ENCODE measurements around the gene RABEP2.

RABEP2 gene

DNA sequence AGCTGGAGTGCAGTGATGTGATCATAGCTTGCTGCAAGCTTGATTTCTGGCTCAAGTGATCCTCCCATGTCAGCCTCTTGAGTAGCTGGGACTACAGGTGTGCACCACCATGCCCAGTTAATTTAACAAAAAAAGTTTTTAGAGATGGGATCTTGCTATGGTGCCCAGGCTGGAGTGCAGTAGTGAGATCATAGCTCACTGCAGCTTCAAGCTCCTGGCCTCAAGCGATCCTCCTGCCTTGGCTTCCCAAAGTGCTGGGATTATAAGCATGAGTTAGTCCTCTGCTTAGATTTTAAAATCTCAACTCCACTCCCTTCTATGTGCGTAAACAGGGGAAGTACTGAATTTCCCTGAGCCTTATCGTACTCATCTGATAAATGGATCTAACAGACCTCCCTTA, 6.3 kb downstream of the RABEP2 start:
- no peaks in the 10 kb centered on the region for H3K79me2 ChIP-seq (ENCODE audit: insufficient read depth, low read length)
- H3K27ac ChIP-seq (ENCODE audit: low read length): no peak overlapping the region
- TF ChIP-seq, protein P1, sequence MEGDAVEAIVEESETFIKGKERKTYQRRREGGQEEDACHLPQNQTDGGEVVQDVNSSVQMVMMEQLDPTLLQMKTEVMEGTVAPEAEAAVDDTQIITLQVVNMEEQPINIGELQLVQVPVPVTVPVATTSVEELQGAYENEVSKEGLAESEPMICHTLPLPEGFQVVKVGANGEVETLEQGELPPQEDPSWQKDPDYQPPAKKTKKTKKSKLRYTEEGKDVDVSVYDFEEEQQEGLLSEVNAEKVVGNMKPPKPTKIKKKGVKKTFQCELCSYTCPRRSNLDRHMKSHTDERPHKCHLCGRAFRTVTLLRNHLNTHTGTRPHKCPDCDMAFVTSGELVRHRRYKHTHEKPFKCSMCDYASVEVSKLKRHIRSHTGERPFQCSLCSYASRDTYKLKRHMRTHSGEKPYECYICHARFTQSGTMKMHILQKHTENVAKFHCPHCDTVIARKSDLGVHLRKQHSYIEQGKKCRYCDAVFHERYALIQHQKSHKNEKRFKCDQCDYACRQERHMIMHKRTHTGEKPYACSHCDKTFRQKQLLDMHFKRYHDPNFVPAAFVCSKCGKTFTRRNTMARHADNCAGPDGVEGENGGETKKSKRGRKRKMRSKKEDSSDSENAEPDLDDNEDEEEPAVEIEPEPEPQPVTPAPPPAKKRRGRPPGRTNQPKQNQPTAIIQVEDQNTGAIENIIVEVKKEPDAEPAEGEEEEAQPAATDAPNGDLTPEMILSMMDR (IDR thresholded peaks at IDR 0.05; ENCODE audit: borderline replicate concordance, extremely low read depth, low read length, poor library complexity, severe bottlenecking): no peak
- no peak for TF ChIP-seq EZH2 (IDR thresholded peaks at IDR 0.05; ENCODE audit: borderline replicate concordance, low read depth, low read length, severe bottlenecking)
- DNase-seq: no peak
- H3K4me1 ChIP-seq (ENCODE audit: insufficient read depth, low read length): no peaks in the 10 kb centered on the region
- no peak for ATAC-seq (ENCODE audit: insufficient read depth, low read depth)
- no peak overlapping the region for H3K4me2 ChIP-seq (ENCODE audit: insufficient read depth, low read length)
- H3K4me3 ChIP-seq (ENCODE audit: low read depth in 1 of 2, low read length in 2 of 2): no peak overlapping the region
- H3K9me3 ChIP-seq (ENCODE audit: insufficient read depth, low read length, severe bottlenecking): no peaks in the 10 kb centered on the region
- no peak overlapping the region for H2AFZ ChIP-seq (ENCODE audit: low read depth, low read length)
- H3K9ac ChIP-seq (ENCODE audit: low read depth, low read length): no peak overlapping the region
- no peaks in the 10 kb centered on the region for H3K27me3 ChIP-seq (ENCODE audit: insufficient read depth, low read length, poor library complexity)
- peaks cover 41% of the 10 kb centered on the region for H3K36me3 ChIP-seq (ENCODE audit: insufficient read depth, low read length)
- no peaks in the 10 kb centered on the region for H4K20me1 ChIP-seq (ENCODE audit: insufficient read depth, low read length)

DNA sequence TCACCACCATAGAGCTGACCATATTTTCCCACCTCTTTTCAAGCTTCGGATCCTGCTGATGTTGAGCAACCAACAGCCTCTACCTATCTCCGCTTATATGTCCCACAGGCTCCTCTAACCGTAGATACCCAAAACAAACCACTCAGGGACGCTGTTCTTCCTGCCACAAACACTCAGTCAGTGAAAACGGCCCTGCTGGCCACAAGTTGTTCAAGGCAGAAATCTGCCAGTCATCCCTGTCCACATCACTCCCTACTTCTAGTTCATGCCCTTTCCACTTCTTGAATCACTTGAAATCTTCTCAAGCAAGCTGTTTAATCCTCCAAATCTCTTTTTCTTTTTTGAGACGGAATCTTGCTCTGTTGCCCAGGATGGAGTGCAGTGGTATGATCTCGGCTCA, 7.9 kb downstream of the RABEP2 start:
- Histone ChIP-seq H3K27ac (ENCODE audit: low read length) (no peak overlapping the region), H3K79me2 (ENCODE audit: insufficient read depth, low read length) (no peaks in the 10 kb centered on the region), H3K4me3 (ENCODE audit: low read depth in 1 of 2, low read length in 2 of 2) (no peak overlapping the region), H3K4me2 (ENCODE audit: insufficient read depth, low read length) (no peak overlapping the region), H3K9ac (ENCODE audit: low read depth, low read length) (no peak overlapping the region), H3K36me3 (ENCODE audit: insufficient read depth, low read length) (peaks cover 37% of the 10 kb centered on the region), H3K27me3 (ENCODE audit: insufficient read depth, low read length, poor library complexity) (no peaks in the 10 kb centered on the region), H3K4me1 (ENCODE audit: insufficient read depth, low read length) (no peaks in the 10 kb centered on the region), H4K20me1 (ENCODE audit: insufficient read depth, low read length) (no peaks in the 10 kb centered on the region), H2AFZ (ENCODE audit: low read depth, low read length) (no peak overlapping the region), H3K9me3 (ENCODE audit: insufficient read depth, low read length, severe bottlenecking) (no peaks in the 10 kb centered on the region)
- TF ChIP-seq, protein P1 (IDR thresholded peaks at IDR 0.05; ENCODE audit: borderline replicate concordance, extremely low read depth, low read length, poor library complexity, severe bottlenecking): no peak
- no peak for TF ChIP-seq EZH2 (IDR thresholded peaks at IDR 0.05; ENCODE audit: borderline replicate concordance, low read depth, low read length, severe bottlenecking)
- no peak for DNase-seq
- ATAC-seq (ENCODE audit: insufficient read depth, low read depth): no peak

DNA sequence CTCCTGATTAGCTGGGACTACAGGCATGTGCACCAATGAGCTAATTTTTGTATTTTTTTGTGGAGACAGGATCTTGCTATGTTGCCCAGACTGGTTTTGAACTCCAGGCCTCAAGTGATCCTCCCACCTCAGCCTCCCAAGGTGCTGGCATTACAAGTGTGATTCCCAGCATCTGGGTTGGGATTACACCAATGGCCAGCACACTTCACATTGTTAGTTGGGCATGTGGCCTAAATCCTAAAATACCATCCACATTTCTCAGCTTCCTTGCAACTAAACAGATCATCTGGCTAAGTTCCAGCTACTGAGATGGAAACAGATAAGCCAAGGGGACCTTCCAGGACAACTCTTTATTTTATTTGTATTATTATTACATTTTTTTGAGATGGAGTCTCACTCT, 9.9 kb downstream of the RABEP2 start:
- no peak overlapping the region for H3K4me3 ChIP-seq (ENCODE audit: low read depth in 1 of 2, low read length in 2 of 2)
- no peaks in the 10 kb centered on the region for H3K4me1 ChIP-seq (ENCODE audit: insufficient read depth, low read length)
- no peak overlapping the region for H3K9ac ChIP-seq (ENCODE audit: low read depth, low read length)
- H3K36me3 ChIP-seq (ENCODE audit: insufficient read depth, low read length): peaks cover 44% of the 10 kb centered on the region
- no peak overlapping the region for H3K4me2 ChIP-seq (ENCODE audit: insufficient read depth, low read length)
- H3K9me3 ChIP-seq (ENCODE audit: insufficient read depth, low read length, severe bottlenecking): no peaks in the 10 kb centered on the region
- no peak for ATAC-seq (ENCODE audit: insufficient read depth, low read depth)
- no peaks in the 10 kb centered on the region for H3K27me3 ChIP-seq (ENCODE audit: insufficient read depth, low read length, poor library complexity)
- no peak for DNase-seq
- no peak for TF ChIP-seq EZH2 (IDR thresholded peaks at IDR 0.05; ENCODE audit: borderline replicate concordance, low read depth, low read length, severe bottlenecking)
- TF ChIP-seq, protein P1 (IDR thresholded peaks at IDR 0.05; ENCODE audit: borderline replicate concordance, extremely low read depth, low read length, poor library complexity, severe bottlenecking): no peak
- H4K20me1 ChIP-seq (ENCODE audit: insufficient read depth, low read length): no peaks in the 10 kb centered on the region
- no peaks in the 10 kb centered on the region for H3K79me2 ChIP-seq (ENCODE audit: insufficient read depth, low read length)
- H3K27ac ChIP-seq (ENCODE audit: low read length): no peak overlapping the region
- no peak overlapping the region for H2AFZ ChIP-seq (ENCODE audit: low read depth, low read length)

All from DND-41 (cell line).